ENCODE results near the gene MIB2. TPM values are rescaled to one million over a fixed set of nuclear protein-coding genes. Genes with fewer than 3 reads are reported as not detected.

The MIB2 gene
- total RNA-seq (ENCODE audit: low replicate concordance) = 7.5 and 71.6 TPM in 2 replicates

DNA sequence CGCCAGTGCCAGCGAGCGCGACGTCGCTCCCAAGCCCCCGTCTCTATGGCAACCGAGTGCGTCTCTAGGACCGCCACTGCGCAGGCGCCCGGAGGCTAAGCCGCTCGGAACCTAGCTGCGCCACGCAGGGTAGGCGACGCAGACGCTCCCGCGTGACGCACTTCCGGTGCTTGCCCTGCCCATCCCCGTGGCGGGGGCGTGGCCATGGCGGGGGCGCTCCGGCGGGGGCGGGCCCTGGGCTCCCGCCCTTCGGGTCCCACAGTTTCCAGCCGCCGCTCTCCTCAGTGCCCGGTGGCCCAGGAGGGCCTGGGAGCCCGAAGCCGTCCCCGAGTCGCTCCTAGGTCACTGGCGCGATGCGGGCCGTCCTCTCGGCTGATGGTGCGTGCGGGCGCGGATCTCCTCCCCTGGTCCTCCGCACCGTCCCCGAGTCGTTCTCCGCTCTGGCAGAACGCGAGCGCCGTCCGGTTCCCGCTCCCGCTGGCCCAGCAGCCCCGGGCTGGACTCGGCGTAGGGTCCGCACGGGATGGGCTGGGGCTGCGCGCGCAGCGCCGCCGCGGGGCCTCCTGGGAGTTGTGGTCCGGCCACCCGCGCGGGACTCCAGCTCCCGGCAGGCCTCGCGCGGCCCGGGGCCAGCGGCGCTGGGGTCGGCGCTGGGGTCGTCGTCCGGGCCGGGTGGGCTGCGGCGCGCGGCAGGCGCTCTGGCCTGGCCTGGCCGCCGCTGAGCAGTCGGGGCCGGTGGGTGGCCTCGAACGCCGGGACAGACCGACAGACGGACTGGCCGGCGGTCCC, at the start of gene MIB2:
Gene MIB2, plus strand, starts transcription at position 245 of the 789 bp plus-strand sequence. CDS start 7,953 bp downstream, outside the sequence.
- H3K36me3 Mint-ChIP-seq = peaks cover 8% of the 10 kb centered on the region
- peak within 1 kb of the TSS; percentile 48 for H2AFZ ChIP-seq (replicated peaks)

DNA sequence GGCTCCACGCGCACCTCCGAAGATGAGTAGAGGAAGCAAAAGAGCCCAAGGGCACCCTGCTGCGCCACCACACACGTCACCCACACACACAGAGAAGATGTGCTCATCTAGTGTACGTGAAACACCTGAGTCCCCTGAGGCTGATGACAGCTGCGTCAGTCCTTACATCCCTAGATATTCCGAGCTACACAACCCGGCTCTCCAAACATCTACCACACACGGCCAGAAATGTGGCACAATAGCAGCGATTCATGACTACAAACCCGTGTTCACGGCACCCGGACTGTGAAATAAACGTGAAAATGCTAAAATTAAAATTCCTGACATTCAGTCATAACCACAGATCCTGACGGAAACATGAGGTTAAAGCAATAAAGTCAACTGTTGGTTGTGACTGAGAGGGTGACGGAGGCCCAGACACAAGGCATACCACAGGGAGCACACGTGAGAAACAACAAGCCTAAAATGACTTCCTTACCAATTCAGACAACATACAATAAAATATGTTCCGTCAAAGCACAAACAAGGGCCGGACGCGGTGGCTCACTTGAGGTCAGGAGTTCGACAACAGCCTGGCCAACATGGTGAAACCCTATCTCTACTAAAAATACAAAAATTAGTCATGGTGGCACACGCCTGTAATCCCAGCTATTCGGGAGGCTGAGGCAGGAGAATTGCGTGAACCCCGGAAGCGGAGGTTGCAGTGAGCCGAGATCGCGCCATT, 48.0 kb upstream of the MIB2 start:
- peaks cover 84% of the 10 kb centered on the region for H4K20me1 ChIP-seq (ENCODE audit: low read depth)
- Mint-ChIP-seq H3K9me3 (no peaks in the 10 kb centered on the region), H3K27me3 (ENCODE audit: insufficient read depth, low read depth) (peaks cover 3% of the 10 kb centered on the region), H3K4me1 (no peaks in the 10 kb centered on the region), H3K36me3 (peaks cover 27% of the 10 kb centered on the region), H3K4me3 (no peak overlapping the region), H3K27ac (peak overlapping the region; percentile 15)
- H3K4me2 ChIP-seq = no peak overlapping the region
- H3K27ac ChIP-seq = no peak overlapping the region
- DNase-seq (ENCODE audit: low spot score) = no peak
- no peaks in the 10 kb centered on the region for H3K4me1 ChIP-seq
- no peaks in the 10 kb centered on the region for H3K9me3 ChIP-seq (ENCODE audit: low read depth)
- H3K27me3 ChIP-seq = no peaks in the 10 kb centered on the region
- peaks cover 98% of the 10 kb centered on the region for H3K79me2 ChIP-seq (ENCODE audit: low read depth)
- peaks cover 11% of the 10 kb centered on the region for H3F3A ChIP-seq (ENCODE audit: low read depth)
- no peak overlapping the region for H3K9ac ChIP-seq
- TF ChIP-seq EZH2phosphoT487 (IDR thresholded peaks at IDR 0.05) = no peak
- TF ChIP-seq EZH2 (IDR thresholded peaks at IDR 0.05) = no peak
- no peak for TF ChIP-seq CTCF (IDR thresholded peaks at IDR 0.05)
- no peak overlapping the region for H2AFZ ChIP-seq (replicated peaks)
- H3K4me3 ChIP-seq = no peak overlapping the region
- no peaks in the 10 kb centered on the region for H3K36me3 ChIP-seq

More for the DNA sequence above, at the start of gene MIB2:
- peaks cover 30% of the 10 kb centered on the region for H3K79me2 ChIP-seq (ENCODE audit: low read depth)
- peak within 1 kb of the TSS; percentile 91 for H3K9ac ChIP-seq
- no peaks in the 10 kb centered on the region for H3K9me3 ChIP-seq (ENCODE audit: low read depth)
- peaks cover 2% of the 10 kb centered on the region for H3K27me3 Mint-ChIP-seq (ENCODE audit: insufficient read depth, low read depth)
- peak within 1 kb of the TSS; percentile 95 for H3K4me3 Mint-ChIP-seq
- TF ChIP-seq CTCF (IDR thresholded peaks at IDR 0.05) (no peak), EZH2 (IDR thresholded peaks at IDR 0.05) (no peak), EZH2phosphoT487 (IDR thresholded peaks at IDR 0.05) (no peak)
- H3K4me1 ChIP-seq = peaks cover 11% of the 10 kb centered on the region
- no peaks in the 10 kb centered on the region for H3K36me3 ChIP-seq
- peak within 1 kb of the TSS; percentile 86 for H3K27ac Mint-ChIP-seq
- peaks cover 14% of the 10 kb centered on the region for H3F3A ChIP-seq (ENCODE audit: low read depth)
- peak; percentile 100 for DNase-seq (ENCODE audit: low spot score)
- H3K27ac ChIP-seq = peak within 1 kb of the TSS; percentile 98
- H3K4me3 ChIP-seq = peak within 1 kb of the TSS; percentile 92
- H4K20me1 ChIP-seq (ENCODE audit: low read depth) = peaks cover 43% of the 10 kb centered on the region
- peak within 1 kb of the TSS; percentile 81 for H3K4me2 ChIP-seq
- H3K4me1 Mint-ChIP-seq = peaks cover 26% of the 10 kb centered on the region
- no peaks in the 10 kb centered on the region for H3K9me3 Mint-ChIP-seq
- no peaks in the 10 kb centered on the region for H3K27me3 ChIP-seq

- Histone ChIP-seq H4K20me1 (ENCODE audit: low read depth) (peaks cover 90% of the 10 kb centered on the region), H3K9ac (no peak overlapping the region)
Measured at GRCh38 chr1:1567891-1568291, 47.4 kb upstream of the MIB2 start.

More at GRCh38 chr1:1567891-1568291, 47.4 kb upstream of the MIB2 start:
- H2AFZ ChIP-seq (replicated peaks) = no peak overlapping the region
- no peaks in the 10 kb centered on the region for H3K4me1 ChIP-seq
- H3K4me3 ChIP-seq = no peak overlapping the region
- Mint-ChIP-seq H3K4me3 (no peak overlapping the region), H3K9me3 (no peaks in the 10 kb centered on the region), H3K4me1 (no peaks in the 10 kb centered on the region), H3K27me3 (ENCODE audit: insufficient read depth, low read depth) (peaks cover 3% of the 10 kb centered on the region), H3K27ac (no peak overlapping the region), H3K36me3 (peaks cover 27% of the 10 kb centered on the region)
- no peak for DNase-seq (ENCODE audit: low spot score)
- peaks cover 99% of the 10 kb centered on the region for H3K79me2 ChIP-seq (ENCODE audit: low read depth)
- peaks cover 11% of the 10 kb centered on the region for H3F3A ChIP-seq (ENCODE audit: low read depth)
- TF ChIP-seq CTCF (IDR thresholded peaks at IDR 0.05) = no peak
- TF ChIP-seq EZH2 (IDR thresholded peaks at IDR 0.05) = no peak
- TF ChIP-seq EZH2phosphoT487 (IDR thresholded peaks at IDR 0.05) = no peak
- no peaks in the 10 kb centered on the region for H3K27me3 ChIP-seq
- H3K9me3 ChIP-seq (ENCODE audit: low read depth) = no peaks in the 10 kb centered on the region
- H3K4me2 ChIP-seq = no peak overlapping the region
- no peak overlapping the region for H3K27ac ChIP-seq
- H3K36me3 ChIP-seq = no peaks in the 10 kb centered on the region

Data from neural progenitor cell (in vitro differentiated cells).